HG03103 (cell line): ENCODE data around the gene CBS.
"Not testable (repeated sequence)": the region's sequence is repeated elsewhere in the genome, so short reads cannot be mapped to it uniquely, and the experiment has no call there.

Experiments used
- ATAC-seq: cut with Tn5 transposase; IDR thresholded peaks from one replicate; pipeline ENCODE4 v1.9.1; 2021; ENCODE audit warnings: low read depth; ENCODE audit not compliant: unreplicated experiment

CBS gene

DNA sequence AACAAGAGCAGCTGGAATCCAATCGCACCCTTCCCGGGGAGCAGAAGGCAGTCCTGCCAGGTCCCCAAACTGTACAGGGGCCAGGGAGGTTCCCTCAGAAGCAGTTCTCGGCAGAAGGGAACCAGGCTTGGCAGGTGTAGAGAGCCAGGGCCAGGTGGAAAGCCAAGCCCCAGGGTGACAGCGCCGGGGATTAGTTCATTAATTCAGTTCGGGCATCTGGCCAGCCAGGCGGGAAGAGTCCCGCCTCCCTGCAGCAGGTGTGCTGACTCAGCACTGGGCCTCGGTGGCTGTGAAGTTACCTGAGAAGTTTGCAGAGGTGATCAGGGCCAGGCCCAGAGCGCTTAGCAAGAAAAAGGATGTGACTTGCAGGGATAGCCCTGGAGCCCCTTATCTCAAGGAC lies 6.0 kb downstream of the CBS start:
- not testable (repeated sequence) for ATAC-seq

DNA sequence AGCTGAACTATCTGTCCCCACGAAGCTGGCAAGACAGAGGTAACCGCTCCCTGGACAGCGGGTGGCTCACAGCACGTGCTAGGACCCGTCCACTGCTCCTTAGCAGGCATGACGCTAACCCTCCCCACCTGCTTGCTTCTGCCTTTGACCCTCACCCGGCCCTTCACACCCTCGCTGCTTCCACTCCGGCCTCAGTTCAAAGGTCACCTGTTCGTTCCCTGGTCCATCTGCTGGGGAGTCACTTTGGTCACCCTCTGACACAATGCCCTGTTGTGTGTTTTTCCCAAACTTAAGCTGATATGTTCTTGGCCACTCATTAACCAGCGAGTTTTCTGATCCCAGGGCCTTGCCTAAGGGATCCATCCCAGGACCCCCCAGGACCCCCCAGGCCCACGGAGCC lies 7.6 kb downstream of the CBS start:
- not testable (repeated sequence) for ATAC-seq

DNA sequence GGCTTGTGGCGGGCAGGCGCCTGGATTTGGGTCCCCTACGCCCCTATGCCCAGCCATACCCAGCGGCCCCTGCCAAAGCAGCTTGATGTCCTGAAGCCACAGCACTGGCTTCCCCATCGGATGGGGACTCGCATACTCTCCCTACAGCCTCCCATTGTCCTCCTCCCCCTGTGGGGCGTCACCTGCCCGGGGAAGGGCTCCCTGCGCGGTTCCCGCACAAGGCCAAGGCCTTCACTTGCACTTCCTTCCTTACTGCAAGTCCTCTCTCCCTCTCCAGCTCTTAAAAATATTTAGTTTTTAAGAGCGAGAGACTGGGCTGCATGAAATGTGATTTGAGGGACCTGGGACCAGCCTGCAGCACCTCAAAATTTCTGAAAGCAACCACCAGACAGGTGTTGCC lies 8.9 kb downstream of the CBS start:
- ATAC-seq, result not testable (repeated sequence)

DNA sequence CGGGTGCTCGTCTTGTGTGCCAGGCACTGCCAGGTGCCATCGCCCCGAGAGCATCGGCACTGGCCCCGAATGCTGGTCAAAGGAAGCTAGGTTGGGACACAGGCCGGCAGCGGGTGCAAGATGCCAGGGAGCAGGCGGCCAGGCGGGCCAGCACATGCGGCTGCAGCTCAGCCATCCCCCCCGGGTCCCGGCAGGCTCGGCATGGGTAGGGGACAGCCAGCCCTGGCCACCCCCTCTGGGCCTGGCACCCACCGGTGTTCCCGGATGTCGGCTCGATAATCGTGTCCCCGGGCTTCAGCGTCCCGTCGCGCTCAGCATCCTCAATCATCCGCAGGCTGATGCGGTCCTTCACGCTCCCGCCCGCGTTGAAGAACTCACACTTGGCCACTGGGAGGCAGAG lies 9.6 kb downstream of the CBS start:
- ATAC-seq, result not testable (repeated sequence)

DNA sequence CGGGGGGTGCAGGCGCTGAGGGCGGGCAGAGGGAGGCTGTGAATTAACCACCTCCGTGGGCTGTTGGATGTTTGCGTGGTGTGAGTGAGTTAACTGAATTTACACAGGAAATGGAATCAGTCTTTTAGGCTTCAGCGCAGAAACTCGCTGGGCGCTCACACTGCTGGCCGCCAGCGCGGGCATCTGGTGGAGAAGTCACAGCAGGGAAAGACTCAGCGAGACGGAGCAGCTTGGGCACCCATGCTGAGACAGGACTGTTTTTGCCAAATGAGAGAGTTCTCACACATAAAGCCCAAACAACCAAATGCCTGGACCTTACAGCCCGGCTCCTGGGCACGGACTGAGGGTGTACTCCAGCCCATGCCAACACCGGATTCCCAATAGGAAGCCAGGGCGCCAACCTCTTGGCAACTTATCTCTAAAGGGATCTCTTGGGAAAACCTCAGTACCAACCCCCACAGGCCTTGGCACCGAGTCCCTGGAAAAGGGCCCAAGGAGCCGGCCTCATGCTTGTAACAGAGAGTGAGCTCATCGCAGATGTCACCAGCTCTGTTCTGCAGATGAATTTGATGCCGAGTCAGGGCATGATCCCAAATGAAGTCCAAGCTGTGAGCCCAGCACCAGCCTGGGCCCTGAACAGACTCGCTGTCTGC lies 11.2 kb downstream of the CBS start:
- not testable (repeated sequence) for ATAC-seq

DNA sequence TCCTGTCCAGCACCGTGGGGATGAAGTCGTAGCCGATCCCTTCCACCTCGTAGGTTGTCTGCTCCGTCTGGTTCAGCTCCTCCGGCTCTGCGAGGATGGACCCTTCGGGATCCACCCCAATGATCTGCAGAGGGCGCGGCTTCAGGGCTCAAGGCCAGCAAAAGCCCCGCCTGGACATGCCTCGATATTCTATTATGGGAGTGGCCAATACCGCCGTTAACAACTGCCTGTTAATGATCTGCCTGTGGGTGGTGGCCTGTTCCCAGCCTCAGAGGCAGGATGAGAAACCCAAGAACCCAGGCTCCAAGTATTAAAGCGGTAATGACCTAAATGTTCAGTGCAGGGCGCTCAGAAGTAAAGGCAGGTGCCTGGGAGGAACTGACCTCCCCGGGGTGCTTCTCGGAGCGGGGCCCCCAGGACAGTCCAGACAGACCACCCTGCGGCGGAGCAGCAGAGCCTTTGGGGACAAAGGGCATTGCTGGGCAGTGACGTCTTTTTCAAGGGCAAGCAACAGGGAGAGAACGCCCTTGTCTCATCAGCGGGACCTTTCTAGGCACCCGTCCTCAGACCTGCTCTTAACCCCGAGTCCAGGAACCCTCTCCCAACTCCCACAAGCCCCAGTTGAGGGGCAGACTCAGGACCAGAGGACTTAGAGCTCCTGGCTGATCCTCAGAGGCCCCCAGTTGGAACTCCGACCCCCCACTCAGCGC lies 12.5 kb downstream of the CBS start:
- not testable (repeated sequence) for ATAC-seq

DNA sequence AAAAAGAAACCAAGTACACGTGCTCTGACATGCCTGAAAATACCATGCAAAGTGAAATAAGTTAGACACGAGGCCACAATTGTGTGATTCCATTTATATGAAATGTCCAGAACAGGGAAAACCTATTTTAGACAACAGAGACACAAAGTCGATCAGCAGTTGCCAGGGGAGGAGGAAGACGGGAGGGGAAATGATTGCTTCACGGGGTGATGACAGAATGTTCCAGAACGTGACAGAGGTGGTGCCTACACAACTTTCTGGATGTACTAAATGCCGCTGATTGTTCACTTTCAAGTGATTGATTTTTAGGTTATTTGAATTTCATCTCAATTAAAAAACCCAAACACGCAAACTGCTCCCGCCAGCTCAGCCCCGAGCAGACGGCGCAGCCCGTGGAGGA lies 22.5 kb downstream of the CBS start:
- ATAC-seq, result not testable (repeated sequence)

DNA sequence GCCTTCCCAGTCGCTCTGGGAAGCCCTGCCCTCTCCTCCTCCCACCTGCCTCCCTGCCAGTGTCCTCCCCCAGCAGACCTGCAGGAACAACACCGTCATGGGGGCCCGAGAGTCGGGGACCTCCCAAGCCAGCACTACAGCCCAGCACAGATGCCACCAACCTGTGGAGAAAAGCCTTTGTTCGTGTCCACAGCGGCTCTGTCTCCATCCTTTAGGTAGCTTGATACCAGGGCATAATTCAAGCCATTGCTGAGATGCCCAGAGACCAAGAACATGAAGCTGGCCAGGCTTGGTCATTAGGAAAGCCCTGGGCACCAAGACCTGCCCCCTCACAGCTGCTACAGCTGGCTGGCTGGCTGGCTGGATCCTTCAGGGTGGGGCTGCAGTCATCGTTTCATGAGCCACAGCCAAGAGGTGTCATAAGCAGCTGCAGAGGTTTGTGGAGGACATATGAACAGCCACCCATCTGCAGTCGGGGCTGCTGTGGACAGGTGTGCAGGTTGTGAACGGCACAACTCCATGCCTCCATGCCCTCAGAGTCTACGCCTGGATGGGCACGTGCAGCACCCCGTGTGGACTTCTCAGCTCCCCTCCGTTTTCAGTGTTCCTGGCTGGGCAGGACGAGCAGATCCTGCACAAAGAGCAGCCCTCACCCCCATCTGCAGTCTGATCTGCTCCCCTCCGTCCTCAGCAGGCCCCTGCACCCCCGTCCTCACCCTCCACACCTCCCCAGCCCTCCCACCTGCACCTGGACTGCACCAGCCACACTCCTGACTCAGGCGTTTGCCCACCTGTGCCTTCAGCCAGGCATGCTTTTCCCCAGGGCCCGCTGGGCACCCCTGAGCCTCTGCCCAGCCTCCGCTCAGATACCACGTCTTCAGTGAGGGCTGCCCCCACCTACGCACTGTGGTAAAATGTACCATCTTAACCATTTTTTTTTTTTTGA lies 29.5 kb downstream of the CBS start:
- not testable (repeated sequence) for ATAC-seq

DNA sequence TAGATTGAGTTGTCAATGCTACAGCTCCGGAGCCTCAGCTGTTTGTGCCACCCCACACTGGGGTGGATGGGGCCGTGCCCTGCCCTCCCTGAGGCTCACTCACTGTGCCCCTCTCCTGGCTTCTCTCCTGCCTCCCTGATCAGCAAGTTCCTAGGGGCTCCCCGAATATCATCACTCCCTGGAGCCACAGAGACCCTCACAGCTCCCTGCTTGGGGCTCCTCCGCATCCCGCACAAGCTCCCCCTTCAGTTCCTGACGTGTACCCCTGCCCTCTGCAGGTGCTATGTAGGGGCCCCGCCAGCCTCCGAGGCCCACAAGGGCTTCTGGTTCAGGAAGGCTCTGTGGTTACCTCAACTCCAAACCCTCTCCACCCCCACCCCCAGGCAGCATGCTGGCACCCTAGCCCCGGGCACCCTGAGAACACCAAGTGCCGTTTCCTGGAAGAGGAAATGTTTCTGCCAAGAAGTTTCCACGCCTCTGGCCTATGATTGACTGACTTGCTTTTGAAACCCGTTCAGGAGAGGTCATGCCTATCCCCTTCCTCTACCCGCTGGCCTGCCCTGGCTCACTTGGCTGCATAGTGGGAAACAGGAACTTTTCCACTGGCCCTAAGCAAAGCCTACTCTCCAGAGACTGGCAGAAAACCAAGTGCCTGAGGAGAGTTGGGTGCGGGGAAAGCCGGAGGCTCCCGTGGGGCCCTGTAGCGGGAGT lies 30.3 kb downstream of the CBS start:
- ATAC-seq, result not testable (repeated sequence)

DNA sequence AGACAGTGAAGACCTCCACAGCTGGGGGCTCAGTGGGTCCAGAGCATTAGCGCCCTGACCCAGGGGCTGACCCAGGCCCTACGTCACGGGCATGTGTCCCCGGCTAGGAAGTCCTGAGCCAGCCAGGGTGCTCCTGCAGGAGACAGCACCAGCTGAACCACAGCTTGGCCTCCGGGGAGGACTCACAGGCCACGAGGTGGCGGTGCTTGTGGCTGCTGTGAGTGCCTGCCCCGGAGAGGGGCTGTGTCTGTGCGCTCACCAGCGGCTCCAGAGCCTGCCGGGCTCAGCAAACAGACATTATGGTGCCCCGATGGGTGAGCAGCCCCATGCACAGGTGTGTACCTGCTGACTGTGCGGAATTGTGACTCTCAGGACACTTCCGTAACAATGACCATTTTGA lies 31.1 kb downstream of the CBS start:
- ATAC-seq, result not testable (repeated sequence)

DNA sequence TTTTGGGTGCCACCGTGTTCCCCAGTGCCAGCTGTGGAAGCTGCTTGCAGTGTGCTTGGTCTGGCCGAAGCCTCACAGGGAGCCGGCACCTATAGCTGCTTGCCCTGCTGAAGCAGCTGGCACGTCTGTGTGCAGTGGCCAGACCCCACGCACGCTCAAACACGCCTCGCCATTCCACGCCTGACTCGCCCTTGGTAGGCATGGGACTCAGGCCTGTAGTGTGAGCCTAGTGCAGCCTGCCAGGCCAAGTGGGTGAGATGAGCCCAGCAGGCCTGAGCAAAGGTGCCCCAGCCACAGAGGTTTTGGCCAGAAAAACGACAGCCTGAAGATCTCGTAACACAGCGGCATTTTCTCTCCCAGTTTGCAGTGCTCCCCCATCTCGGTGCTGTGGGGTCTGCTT lies 32.3 kb downstream of the CBS start:
- not testable (repeated sequence) for ATAC-seq

DNA sequence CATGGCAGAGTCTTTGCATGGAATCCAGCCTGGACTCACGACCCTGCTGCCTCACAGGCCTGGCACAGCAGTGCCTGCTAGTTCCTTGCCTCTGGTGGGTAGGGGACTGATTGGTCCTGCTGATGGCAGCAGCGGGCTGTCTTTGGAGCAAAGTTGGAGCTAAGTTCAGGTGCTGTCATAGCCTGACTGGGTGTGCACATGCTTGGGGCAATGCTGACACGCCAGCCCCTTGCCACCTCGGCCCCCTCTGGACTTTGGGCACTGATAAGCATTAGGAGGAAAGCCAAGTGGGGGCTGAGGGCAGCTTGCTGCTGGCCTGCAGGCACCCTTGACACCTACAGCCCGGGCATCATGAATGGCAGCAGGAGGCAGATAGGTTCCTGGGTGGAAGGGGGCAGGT lies 33.5 kb downstream of the CBS start:
- not testable (repeated sequence) for ATAC-seq

DNA sequence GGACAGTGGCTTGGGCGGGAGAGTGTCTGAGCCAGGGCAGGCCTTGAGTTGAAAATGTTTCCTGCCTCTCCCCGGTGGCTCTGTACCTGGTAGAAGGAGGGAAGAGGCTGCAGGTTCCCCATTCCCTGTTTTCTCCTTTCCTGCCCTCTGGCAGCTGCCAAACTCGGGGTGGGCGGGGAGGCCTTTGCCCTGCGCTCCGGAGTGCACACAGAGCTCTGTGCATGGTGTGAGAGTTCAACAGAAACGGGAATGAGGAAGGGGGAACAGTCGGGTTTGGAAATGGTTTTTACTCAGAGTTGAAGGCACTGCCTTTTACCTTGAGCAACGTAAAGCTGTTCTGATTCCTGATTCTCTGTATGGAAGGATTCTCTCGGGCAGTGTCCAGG lies 37.0 kb downstream of the CBS start:
- ATAC-seq, result not testable (repeated sequence)

DNA sequence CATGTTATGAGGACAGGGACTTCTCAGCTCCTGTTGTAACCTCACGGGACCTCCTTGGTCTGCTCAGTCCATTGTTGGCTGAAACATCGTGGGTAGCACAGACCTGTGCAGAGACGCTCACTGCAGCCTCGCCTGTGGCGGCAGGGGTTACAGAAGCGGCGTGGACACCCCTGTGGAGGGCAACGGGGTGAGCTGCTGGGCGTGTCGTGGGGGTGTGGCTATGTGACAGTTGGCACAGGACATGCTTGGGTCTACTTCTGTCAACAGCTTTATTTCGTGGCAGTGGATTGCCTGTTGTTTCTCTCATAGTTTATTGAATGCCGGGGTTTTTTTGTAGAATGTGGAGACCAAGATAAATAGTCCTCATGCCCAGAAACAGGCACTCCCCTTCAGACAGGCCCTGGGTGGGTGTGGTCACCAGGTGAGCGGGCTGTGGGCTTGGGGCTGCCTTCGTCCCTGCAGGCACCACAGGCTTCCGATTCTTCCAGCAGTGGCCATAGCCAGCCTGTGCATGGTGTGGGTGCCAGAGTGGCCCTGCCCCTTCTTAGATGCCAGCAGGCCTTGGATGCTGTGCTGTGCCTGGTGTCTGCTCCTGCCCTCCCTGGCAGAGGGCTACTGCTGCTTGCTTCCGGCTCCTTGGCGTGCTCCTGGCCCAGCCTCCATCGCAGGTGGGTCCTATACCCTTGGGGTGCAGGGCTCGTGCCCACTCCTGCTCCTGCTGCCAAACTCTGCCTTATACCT lies 37.5 kb downstream of the CBS start:
- ATAC-seq, result not testable (repeated sequence)

DNA sequence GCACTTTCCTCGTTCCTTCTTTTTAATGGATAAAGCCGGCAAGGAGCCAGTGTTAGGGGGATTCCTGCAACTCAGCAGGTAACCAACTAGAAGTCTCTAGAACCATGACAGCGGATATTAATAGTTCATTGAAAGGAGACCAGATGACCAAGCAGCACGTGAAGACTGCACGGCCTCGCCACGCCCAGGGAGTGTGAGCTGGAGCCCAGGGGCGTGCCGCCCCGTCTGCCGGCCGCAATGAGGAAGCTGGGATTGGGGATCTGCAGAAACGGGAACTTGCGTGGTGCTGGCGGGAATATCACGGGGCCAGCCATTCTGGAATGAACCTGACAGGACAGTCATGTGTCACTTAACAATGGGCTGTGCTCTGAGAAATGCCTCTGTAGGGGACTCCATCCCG lies 38.7 kb downstream of the CBS start:
- not testable (repeated sequence) for ATAC-seq

DNA sequence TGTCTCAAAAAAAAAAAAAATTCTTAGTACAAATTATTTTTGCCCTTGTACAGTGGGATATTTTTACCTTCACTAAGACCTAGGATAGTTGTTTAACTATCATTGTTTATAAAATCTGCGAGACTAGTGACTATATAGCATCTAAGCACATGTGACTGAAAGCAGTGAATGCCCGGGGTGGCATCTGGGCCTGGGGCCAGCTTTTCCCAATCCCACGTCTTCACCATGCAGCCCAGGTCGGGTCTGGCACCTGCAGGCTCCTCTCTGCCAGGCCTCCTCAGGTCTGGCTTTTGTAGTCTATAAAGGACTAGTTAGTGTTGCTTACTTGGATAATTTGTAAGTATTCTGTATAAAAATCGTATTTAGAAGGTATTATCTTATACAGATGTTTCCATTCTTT lies 40.8 kb downstream of the CBS start:
- ATAC-seq, result no peak

DNA sequence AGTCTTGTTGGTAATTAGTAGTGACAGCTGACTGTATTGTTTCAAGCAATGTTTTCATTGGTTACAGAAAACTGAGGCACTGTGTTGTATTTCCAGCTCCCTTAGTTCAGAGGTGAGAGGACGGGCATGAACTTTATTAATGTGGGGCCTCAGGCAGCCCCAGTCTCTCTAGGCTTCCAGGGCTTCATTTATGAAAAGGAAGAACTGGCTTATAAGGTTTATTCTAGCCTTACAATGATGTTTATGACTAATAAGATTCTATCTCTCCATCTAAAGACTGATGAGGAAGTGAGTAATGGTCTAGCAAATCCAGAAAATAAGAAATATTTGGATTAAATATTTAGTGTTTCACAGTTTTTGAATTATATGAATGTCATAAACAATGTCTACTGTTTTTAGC lies 41.5 kb downstream of the CBS start:
- ATAC-seq, result no peak

DNA sequence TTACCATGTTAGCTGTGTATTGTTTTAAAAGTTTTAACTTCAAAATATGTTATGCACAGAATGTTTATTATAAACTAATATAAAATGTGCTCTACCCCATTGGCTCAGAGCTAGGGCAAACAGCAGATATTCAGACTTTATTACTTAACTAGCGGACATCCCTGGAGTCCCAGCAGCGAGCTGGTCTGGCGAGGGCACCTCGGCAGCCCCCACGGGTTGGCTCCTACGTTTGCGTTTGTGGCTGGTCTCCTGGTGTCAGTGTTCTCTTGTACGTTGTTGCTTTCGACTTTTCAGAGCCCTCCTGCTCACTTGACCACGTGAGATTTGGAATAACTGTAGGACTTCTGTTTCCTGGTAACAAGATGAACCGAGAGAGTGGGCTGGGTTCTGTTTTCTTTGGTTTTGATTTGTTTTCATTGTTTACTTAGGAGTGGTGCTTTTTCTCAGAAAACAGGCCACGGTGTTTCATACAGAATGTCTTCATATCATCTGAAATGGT lies 44.5 kb downstream of the CBS start:
- no peak for ATAC-seq

DNA sequence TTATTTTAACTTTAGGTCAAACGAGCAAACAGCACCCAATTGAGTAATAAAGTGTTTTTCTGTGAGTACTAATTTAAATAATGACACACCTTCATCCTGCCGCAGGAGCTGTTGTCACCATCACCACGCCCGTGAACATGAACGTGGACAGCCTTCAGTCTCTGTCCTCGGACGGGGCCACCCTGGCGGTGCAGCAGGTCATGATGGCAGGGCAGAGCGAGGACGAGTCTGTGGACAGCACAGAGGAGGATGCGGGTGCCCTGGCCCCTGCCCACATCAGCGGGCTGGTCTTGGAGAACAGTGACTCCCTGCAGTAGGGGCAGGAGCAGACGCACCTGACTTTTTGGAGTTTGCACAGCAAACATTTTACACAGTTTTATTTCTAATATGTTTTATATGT lies 45.9 kb downstream of the CBS start:
- no peak for ATAC-seq
